GM21515 (cell line): ENCODE data around the gene NRIP2.
A peak's percentile ranks its signal among the peaks of the same experiment; 100 is the strongest.

Experiments
- ATAC-seq: cut with Tn5 transposase; IDR thresholded peaks from one replicate; pipeline ENCODE4 v1.9.1; 2021; ENCODE audit not compliant: unreplicated experiment

Gene NRIP2

GRCh38 chr12:2845280-2845679 is 10.4 kb upstream of the NRIP2 start:
- ATAC-seq: no peak

- no peak for ATAC-seq
Measured at GRCh38 chr12:2844786-2845185, 10.0 kb upstream of the NRIP2 start.

- no peak for ATAC-seq
Measured at GRCh38 chr12:2842948-2843347, 8.1 kb upstream of the NRIP2 start.

- no peak for ATAC-seq
Measured at GRCh38 chr12:2841056-2841650, 6.3 kb upstream of the NRIP2 start.

- ATAC-seq: no peak
Measured at GRCh38 chr12:2836574-2836973, 1.7 kb upstream of the NRIP2 start.

- no peak for ATAC-seq
Measured at GRCh38 chr12:2835691-2836403, 1.0 kb upstream of the NRIP2 start.

GRCh38 chr12:2833810-2834209 is 1.0 kb downstream of the NRIP2 start:
- ATAC-seq: no peak

- ATAC-seq: no peak
Measured at GRCh38 chr12:2833327-2833726, 1.5 kb downstream of the NRIP2 start.

- ATAC-seq: no peak
Measured at GRCh38 chr12:2832550-2833127, 2.2 kb downstream of the NRIP2 start.

GRCh38 chr12:2829275-2829674 is 5.6 kb downstream of the NRIP2 start:
- no peak for ATAC-seq

GRCh38 chr12:2826721-2827515 is 7.9 kb downstream of the NRIP2 start:
- ATAC-seq: no peak

- ATAC-seq: no peak
Measured at GRCh38 chr12:2826036-2826435, 8.8 kb downstream of the NRIP2 start.

- ATAC-seq: no peak
Measured at GRCh38 chr12:2825132-2825531, 9.7 kb downstream of the NRIP2 start.

- no peak for ATAC-seq
Measured at GRCh38 chr12:2824541-2824940, 10.3 kb downstream of the NRIP2 start.

- ATAC-seq: no peak
Measured at GRCh38 chr12:2823483-2823882, 11.4 kb downstream of the NRIP2 start.

GRCh38 chr12:2820432-2820831 is 14.4 kb downstream of the NRIP2 start:
- no peak for ATAC-seq

- ATAC-seq: no peak
Measured at GRCh38 chr12:2819810-2820209, 15.0 kb downstream of the NRIP2 start.

GRCh38 chr12:2813214-2814185 is 21.3 kb downstream of the NRIP2 start:
- peak; percentile 45 for ATAC-seq

GRCh38 chr12:2812290-2813213 is 22.3 kb downstream of the NRIP2 start, which contains the start of gene ITFG2:
ITFG2 (plus strand) TSS chr12:2812668; CDS start chr12:2812761, 93 bp downstream.
- peak; percentile 94 for ATAC-seq
